GM12864 (cell line): Measurements from ENCODE around the gene STMN1.
A peak's percentile ranks its signal among the peaks of the same experiment; 100 is the strongest.

Experiments used
- DNase-seq: peaks from one replicate; pipeline ENCODE4 v3.0.0-alpha.2; 2011; ENCODE audit warnings: low read depth
- H3K4me3 ChIP-seq: 2 replicates; pipeline ENCODE4 v1.5.1; 2011; ENCODE audit warnings: mild to moderate bottlenecking, low read depth, low read length, control low read depth
- CTCF ChIP-seq: IDR thresholded peaks from 2 replicates; pipeline ENCODE4 v1.5.1; 2011; ENCODE audit warnings: low read depth, mild to moderate bottlenecking, moderate library complexity, low read length, control low read depth, inconsistent platforms; ENCODE audit errors: missing control alignments

The STMN1 gene

GRCh38 chr1:25880518-25880917 is 25.7 kb downstream of the STMN1 start:
- no peak for DNase-seq
- H3K4me3 ChIP-seq = no peak overlapping the region
- no peak for TF ChIP-seq CTCF

GRCh38 chr1:25879675-25880074 is 26.5 kb downstream of the STMN1 start:
- no peak overlapping the region for H3K4me3 ChIP-seq
- no peak for DNase-seq
- TF ChIP-seq CTCF = no peak

GRCh38 chr1:25878690-25879089 is 27.5 kb downstream of the STMN1 start:
- no peak for TF ChIP-seq CTCF
- no peak overlapping the region for H3K4me3 ChIP-seq
- no peak for DNase-seq

- no peak overlapping the region for H3K4me3 ChIP-seq
- TF ChIP-seq CTCF = no peak
- DNase-seq = no peak
Observed at GRCh38 chr1:25877155-25877554, 29.1 kb downstream of the STMN1 start.

- no peak for TF ChIP-seq CTCF
- no peak overlapping the region for H3K4me3 ChIP-seq
- DNase-seq = no peak
Observed at GRCh38 chr1:25876693-25877077, 29.5 kb downstream of the STMN1 start.

- DNase-seq = no peak
Observed at GRCh38 chr1:25875856-25876692, 30.1 kb downstream of the STMN1 start.

More at GRCh38 chr1:25875856-25876692, 30.1 kb downstream of the STMN1 start:
- TF ChIP-seq CTCF = no peak
- peak overlapping the region; percentile 59 for H3K4me3 ChIP-seq
